ENCODE results near the gene TFPI. TPM values are rescaled to one million over a fixed set of nuclear protein-coding genes. Genes with fewer than 3 reads are reported as not detected.

Gene TFPI
- total RNA-seq, 1 donor from 2014 or later, result 56.6 TPM

GRCh38 chr2:187497858-187498463 is 56.3 kb downstream of the TFPI start:
- no peak for FAIRE-seq
- TF ChIP-seq CTCF (IDR thresholded peaks at IDR 0.05; ENCODE audit: insufficient read depth, low read depth, low read length) (peak; percentile 40), EZH2 (IDR thresholded peaks at IDR 0.05; ENCODE audit: insufficient read depth, low read length) (no peak)
- Histone ChIP-seq H3K4me1 (ENCODE audit: insufficient read depth, low read length) (peaks cover 7% of the 10 kb centered on the region), H3K9ac (ENCODE audit: low read length) (no peak overlapping the region), H2AFZ (ENCODE audit: low read depth, low read length) (no peak overlapping the region), H3K4me3 (ENCODE audit: insufficient read depth, low read depth, low read length) (no peak overlapping the region), H3K36me3 (ENCODE audit: insufficient read depth, low read length) (peaks cover 16% of the 10 kb centered on the region), H3K9me3 (ENCODE audit: insufficient read depth, low read depth, low read length) (no peaks in the 10 kb centered on the region), H3K79me2 (ENCODE audit: insufficient read depth, low read length) (no peaks in the 10 kb centered on the region), H3K27me3 (ENCODE audit: insufficient read depth, low read length) (no peaks in the 10 kb centered on the region), H3K27ac (ENCODE audit: low read depth, low read length) (no peak overlapping the region), H3K4me2 (ENCODE audit: low read length) (no peak overlapping the region), H4K20me1 (ENCODE audit: insufficient read depth, low read length) (no peaks in the 10 kb centered on the region)
- DNase-seq (ENCODE audit: low read depth), result no peak
- Mint-ChIP-seq H3K27me3 (ENCODE audit: low read depth, unreplicated experiment) (no peaks in the 10 kb centered on the region), H3K4me1 (ENCODE audit: low read depth, unreplicated experiment) (no peaks in the 10 kb centered on the region), H3K4me3 (ENCODE audit: unreplicated experiment) (no peak overlapping the region), H3K27ac (ENCODE audit: unreplicated experiment) (no peak overlapping the region), H3K36me3 (ENCODE audit: low read depth, unreplicated experiment) (peaks cover 13% of the 10 kb centered on the region), H3K9me3 (ENCODE audit: unreplicated experiment) (peaks cover 12% of the 10 kb centered on the region)

- no peak overlapping the region for H3K4me2 ChIP-seq (ENCODE audit: low read length)
- DNase-seq (ENCODE audit: low read depth) (no peak), FAIRE-seq (no peak)
- no peak overlapping the region for H2AFZ ChIP-seq (ENCODE audit: low read depth, low read length)
- Mint-ChIP-seq H3K4me3 (ENCODE audit: unreplicated experiment) (no peak overlapping the region), H3K9me3 (ENCODE audit: unreplicated experiment) (peaks cover 15% of the 10 kb centered on the region), H3K27ac (ENCODE audit: unreplicated experiment) (no peak overlapping the region), H3K27me3 (ENCODE audit: low read depth, unreplicated experiment) (no peaks in the 10 kb centered on the region), H3K36me3 (ENCODE audit: low read depth, unreplicated experiment) (peaks cover 20% of the 10 kb centered on the region), H3K4me1 (ENCODE audit: low read depth, unreplicated experiment) (no peaks in the 10 kb centered on the region)
- no peaks in the 10 kb centered on the region for H4K20me1 ChIP-seq (ENCODE audit: insufficient read depth, low read length)
- no peaks in the 10 kb centered on the region for H3K79me2 ChIP-seq (ENCODE audit: insufficient read depth, low read length)
- H3K27me3 ChIP-seq (ENCODE audit: insufficient read depth, low read length), result no peaks in the 10 kb centered on the region
- TF ChIP-seq CTCF (IDR thresholded peaks at IDR 0.05; ENCODE audit: insufficient read depth, low read depth, low read length) (no peak), EZH2 (IDR thresholded peaks at IDR 0.05; ENCODE audit: insufficient read depth, low read length) (no peak)
- no peaks in the 10 kb centered on the region for H3K9me3 ChIP-seq (ENCODE audit: insufficient read depth, low read depth, low read length)
- H3K4me1 ChIP-seq (ENCODE audit: insufficient read depth, low read length), result peaks cover 7% of the 10 kb centered on the region
- H3K4me3 ChIP-seq (ENCODE audit: insufficient read depth, low read depth, low read length), result no peak overlapping the region
- H3K27ac ChIP-seq (ENCODE audit: low read depth, low read length), result no peak overlapping the region
- no peak overlapping the region for H3K9ac ChIP-seq (ENCODE audit: low read length)
- peaks cover 16% of the 10 kb centered on the region for H3K36me3 ChIP-seq (ENCODE audit: insufficient read depth, low read length)
Observed at GRCh38 chr2:187497140-187497539, 57.1 kb downstream of the TFPI start.

DNA sequence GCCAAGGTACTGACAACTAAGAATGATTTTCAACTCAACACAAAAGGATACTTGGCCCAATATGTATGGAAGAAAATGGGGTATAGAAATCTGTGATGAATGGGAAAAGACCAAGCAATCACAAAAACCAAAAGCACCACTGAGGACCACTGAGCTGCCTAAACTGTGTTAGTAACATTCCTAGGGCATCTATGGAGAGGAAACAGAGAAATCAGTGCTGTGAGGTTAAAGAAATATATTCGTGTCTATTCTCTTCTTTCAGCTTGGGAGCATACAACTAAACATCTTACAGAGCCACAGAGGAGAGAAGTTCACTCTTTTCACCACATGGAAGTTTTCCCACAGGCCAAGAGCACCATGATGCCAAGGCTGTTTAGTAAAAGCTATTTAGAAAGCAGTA is 58.9 kb downstream of the TFPI start:
- Mint-ChIP-seq H3K4me3 (ENCODE audit: unreplicated experiment) (no peak overlapping the region), H3K36me3 (ENCODE audit: low read depth, unreplicated experiment) (peaks cover 22% of the 10 kb centered on the region), H3K27ac (ENCODE audit: unreplicated experiment) (no peak overlapping the region), H3K9me3 (ENCODE audit: unreplicated experiment) (peaks cover 16% of the 10 kb centered on the region), H3K4me1 (ENCODE audit: low read depth, unreplicated experiment) (no peaks in the 10 kb centered on the region), H3K27me3 (ENCODE audit: low read depth, unreplicated experiment) (no peaks in the 10 kb centered on the region)
- H3K27me3 ChIP-seq (ENCODE audit: insufficient read depth, low read length), result no peaks in the 10 kb centered on the region
- no peak overlapping the region for H3K27ac ChIP-seq (ENCODE audit: low read depth, low read length)
- no peak overlapping the region for H3K9ac ChIP-seq (ENCODE audit: low read length)
- peak; percentile 69 for FAIRE-seq
- no peak overlapping the region for H3K4me2 ChIP-seq (ENCODE audit: low read length)
- no peaks in the 10 kb centered on the region for H3K4me1 ChIP-seq (ENCODE audit: insufficient read depth, low read length)
- TF ChIP-seq CTCF (IDR thresholded peaks at IDR 0.05; ENCODE audit: insufficient read depth, low read depth, low read length) (no peak), EZH2 (IDR thresholded peaks at IDR 0.05; ENCODE audit: insufficient read depth, low read length) (no peak)
- H3K79me2 ChIP-seq (ENCODE audit: insufficient read depth, low read length), result no peaks in the 10 kb centered on the region
- DNase-seq (ENCODE audit: low read depth), result no peak
- no peak overlapping the region for H3K4me3 ChIP-seq (ENCODE audit: insufficient read depth, low read depth, low read length)
- H2AFZ ChIP-seq (ENCODE audit: low read depth, low read length), result no peak overlapping the region
- H3K36me3 ChIP-seq (ENCODE audit: insufficient read depth, low read length), result peaks cover 19% of the 10 kb centered on the region
- H3K9me3 ChIP-seq (ENCODE audit: insufficient read depth, low read depth, low read length), result no peaks in the 10 kb centered on the region
- no peaks in the 10 kb centered on the region for H4K20me1 ChIP-seq (ENCODE audit: insufficient read depth, low read length)
